ENCODE data around the gene SYT2. TPM values are rescaled to one million over a fixed set of nuclear protein-coding genes. Genes with fewer than 3 reads are reported as not detected.
A peak's percentile ranks its signal among the peaks of the same experiment; 100 is the strongest.

The SYT2 gene
- total and polyA plus RNA-seq, 5 donors from 2014 or later, result 0.05 TPM; not detected in 3

GRCh38 chr1:202590975-202591411, 119.3 kb downstream of the SYT2 start:
- ATAC-seq (ENCODE audit: low read depth in 2 of 2), result no peak

GRCh38 chr1:202590126-202590525, 120.1 kb downstream of the SYT2 start:
- ATAC-seq (ENCODE audit: low read depth in 2 of 2) (no peak), DNase-seq (no peak)
- Histone ChIP-seq H3K27me3 (ENCODE audit: control insufficient read depth, insufficient read depth, low read length) (no peaks in the 10 kb centered on the region), H3K4me1 (ENCODE audit: control insufficient read depth, insufficient read depth, low read length, poor library complexity, severe bottlenecking) (no peaks in the 10 kb centered on the region), H3K9me3 (ENCODE audit: control insufficient read depth in 2 of 2, low read length in 2 of 2) (no peaks in the 10 kb centered on the region), H3K27ac (ENCODE audit: insufficient read depth, low read length, poor library complexity, severe bottlenecking) (no peak overlapping the region), H3K36me3 (ENCODE audit: control insufficient read depth, insufficient read depth, low read length) (no peaks in the 10 kb centered on the region), H3K4me3 (ENCODE audit: low read depth, low read length) (no peak overlapping the region)
- no peaks in the 10 kb centered on the region for H3K4me1 Mint-ChIP-seq
- no peaks in the 10 kb centered on the region for H3K9me3 Mint-ChIP-seq
- no peak overlapping the region for H3K27ac Mint-ChIP-seq
- no peaks in the 10 kb centered on the region for H3K27me3 Mint-ChIP-seq
- peaks cover 13% of the 10 kb centered on the region for H3K36me3 Mint-ChIP-seq
- no peak overlapping the region for H3K4me3 Mint-ChIP-seq

More at GRCh38 chr1:202590975-202591411, 119.3 kb downstream of the SYT2 start:
- H3K27me3 ChIP-seq (ENCODE audit: control insufficient read depth, insufficient read depth, low read length), result no peaks in the 10 kb centered on the region
- Mint-ChIP-seq H3K4me3 (no peak overlapping the region), H3K27ac (no peak overlapping the region), H3K4me1 (no peaks in the 10 kb centered on the region), H3K36me3 (peaks cover 13% of the 10 kb centered on the region), H3K27me3 (no peaks in the 10 kb centered on the region), H3K9me3 (no peaks in the 10 kb centered on the region)
- no peak overlapping the region for H3K27ac ChIP-seq (ENCODE audit: insufficient read depth, low read length, poor library complexity, severe bottlenecking)
- H3K4me3 ChIP-seq (ENCODE audit: low read depth, low read length), result no peak overlapping the region
- no peaks in the 10 kb centered on the region for H3K36me3 ChIP-seq (ENCODE audit: control insufficient read depth, insufficient read depth, low read length)
- no peaks in the 10 kb centered on the region for H3K9me3 ChIP-seq (ENCODE audit: control insufficient read depth in 2 of 2, low read length in 2 of 2)
- no peaks in the 10 kb centered on the region for H3K4me1 ChIP-seq (ENCODE audit: control insufficient read depth, insufficient read depth, low read length, poor library complexity, severe bottlenecking)
- no peak for DNase-seq

- no peaks in the 10 kb centered on the region for H3K9me3 Mint-ChIP-seq
- Histone ChIP-seq H3K27ac (ENCODE audit: insufficient read depth, low read length, poor library complexity, severe bottlenecking) (no peak overlapping the region), H3K9me3 (ENCODE audit: control insufficient read depth in 2 of 2, low read length in 2 of 2) (no peaks in the 10 kb centered on the region), H3K4me1 (ENCODE audit: control insufficient read depth, insufficient read depth, low read length, poor library complexity, severe bottlenecking) (no peaks in the 10 kb centered on the region), H3K4me3 (ENCODE audit: low read depth, low read length) (no peak overlapping the region), H3K36me3 (ENCODE audit: control insufficient read depth, insufficient read depth, low read length) (peaks cover 3% of the 10 kb centered on the region), H3K27me3 (ENCODE audit: control insufficient read depth, insufficient read depth, low read length) (no peaks in the 10 kb centered on the region)
- H3K36me3 Mint-ChIP-seq, result peaks cover 13% of the 10 kb centered on the region
- no peak overlapping the region for H3K4me3 Mint-ChIP-seq
- ATAC-seq (ENCODE audit: low read depth in 2 of 2) (no peak), DNase-seq (no peak)
- no peaks in the 10 kb centered on the region for H3K27me3 Mint-ChIP-seq
- no peaks in the 10 kb centered on the region for H3K4me1 Mint-ChIP-seq
- no peak overlapping the region for H3K27ac Mint-ChIP-seq
Measured at GRCh38 chr1:202589190-202589930, 120.9 kb downstream of the SYT2 start.

GRCh38 chr1:202588503-202589189, 121.6 kb downstream of the SYT2 start:
- H3K9me3 ChIP-seq (ENCODE audit: control insufficient read depth in 2 of 2, low read length in 2 of 2), result no peaks in the 10 kb centered on the region
- peaks cover 17% of the 10 kb centered on the region for H3K36me3 Mint-ChIP-seq

GRCh38 chr1:202587859-202588485, 122.3 kb downstream of the SYT2 start:
- ATAC-seq (ENCODE audit: low read depth in 2 of 2) (no peak), DNase-seq (no peak)
- H3K9me3 ChIP-seq (ENCODE audit: control insufficient read depth in 2 of 2, low read length in 2 of 2), result no peaks in the 10 kb centered on the region
- peaks cover 3% of the 10 kb centered on the region for H3K36me3 ChIP-seq (ENCODE audit: control insufficient read depth, insufficient read depth, low read length)
- Mint-ChIP-seq H3K27me3 (no peaks in the 10 kb centered on the region), H3K36me3 (peaks cover 17% of the 10 kb centered on the region), H3K4me3 (no peak overlapping the region), H3K27ac (peak overlapping the region in 1 of 3 donors; percentile 48), H3K9me3 (no peaks in the 10 kb centered on the region), H3K4me1 (no peaks in the 10 kb centered on the region)
- H3K27ac ChIP-seq (ENCODE audit: insufficient read depth, low read length, poor library complexity, severe bottlenecking), result no peak overlapping the region
- no peaks in the 10 kb centered on the region for H3K4me1 ChIP-seq (ENCODE audit: control insufficient read depth, insufficient read depth, low read length, poor library complexity, severe bottlenecking)
- H3K4me3 ChIP-seq (ENCODE audit: low read depth, low read length), result no peak overlapping the region
- H3K27me3 ChIP-seq (ENCODE audit: control insufficient read depth, insufficient read depth, low read length), result no peaks in the 10 kb centered on the region

More at GRCh38 chr1:202588503-202589189, 121.6 kb downstream of the SYT2 start:
- DNase-seq (no peak), ATAC-seq (ENCODE audit: low read depth in 2 of 2) (no peak)
- Histone ChIP-seq H3K27ac (ENCODE audit: insufficient read depth, low read length, poor library complexity, severe bottlenecking) (no peak overlapping the region), H3K4me3 (ENCODE audit: low read depth, low read length) (no peak overlapping the region), H3K4me1 (ENCODE audit: control insufficient read depth, insufficient read depth, low read length, poor library complexity, severe bottlenecking) (no peaks in the 10 kb centered on the region), H3K27me3 (ENCODE audit: control insufficient read depth, insufficient read depth, low read length) (no peaks in the 10 kb centered on the region), H3K36me3 (ENCODE audit: control insufficient read depth, insufficient read depth, low read length) (peaks cover 3% of the 10 kb centered on the region)
- no peak overlapping the region for H3K27ac Mint-ChIP-seq
- no peaks in the 10 kb centered on the region for H3K27me3 Mint-ChIP-seq
- H3K4me1 Mint-ChIP-seq, result no peaks in the 10 kb centered on the region
- no peak overlapping the region for H3K4me3 Mint-ChIP-seq
- no peaks in the 10 kb centered on the region for H3K9me3 Mint-ChIP-seq

- Mint-ChIP-seq H3K4me3 (no peak overlapping the region), H3K4me1 (no peaks in the 10 kb centered on the region)
- ATAC-seq (ENCODE audit: low read depth in 2 of 2), result no peak
Measured at GRCh38 chr1:202586871-202587270, 123.4 kb downstream of the SYT2 start.

GRCh38 chr1:202586018-202586821, 124.0 kb downstream of the SYT2 start:
- H3K36me3 ChIP-seq (ENCODE audit: control insufficient read depth, insufficient read depth, low read length), result peaks cover 7% of the 10 kb centered on the region
- peaks cover 28% of the 10 kb centered on the region for H3K36me3 Mint-ChIP-seq
- DNase-seq, result no peak
- no peaks in the 10 kb centered on the region for H3K27me3 Mint-ChIP-seq
- no peaks in the 10 kb centered on the region for H3K9me3 Mint-ChIP-seq
- H3K27ac ChIP-seq (ENCODE audit: insufficient read depth, low read length, poor library complexity, severe bottlenecking), result no peak overlapping the region
- H3K9me3 ChIP-seq (ENCODE audit: control insufficient read depth in 2 of 2, low read length in 2 of 2), result no peaks in the 10 kb centered on the region
- H3K27ac Mint-ChIP-seq, result no peak overlapping the region
- H3K4me1 Mint-ChIP-seq, result no peaks in the 10 kb centered on the region
- H3K4me1 ChIP-seq (ENCODE audit: control insufficient read depth, insufficient read depth, low read length, poor library complexity, severe bottlenecking), result no peaks in the 10 kb centered on the region
- no peaks in the 10 kb centered on the region for H3K27me3 ChIP-seq (ENCODE audit: control insufficient read depth, insufficient read depth, low read length)
- H3K4me3 Mint-ChIP-seq, result no peak overlapping the region
- ATAC-seq (ENCODE audit: low read depth in 2 of 2), result no peak
- H3K4me3 ChIP-seq (ENCODE audit: low read depth, low read length), result no peak overlapping the region

More at GRCh38 chr1:202586871-202587270, 123.4 kb downstream of the SYT2 start:
- Mint-ChIP-seq H3K27ac (no peak overlapping the region), H3K9me3 (no peaks in the 10 kb centered on the region), H3K27me3 (no peaks in the 10 kb centered on the region), H3K36me3 (peaks cover 23% of the 10 kb centered on the region)
- DNase-seq, result no peak
- Histone ChIP-seq H3K27me3 (ENCODE audit: control insufficient read depth, insufficient read depth, low read length) (no peaks in the 10 kb centered on the region), H3K4me1 (ENCODE audit: control insufficient read depth, insufficient read depth, low read length, poor library complexity, severe bottlenecking) (no peaks in the 10 kb centered on the region), H3K27ac (ENCODE audit: insufficient read depth, low read length, poor library complexity, severe bottlenecking) (no peak overlapping the region), H3K4me3 (ENCODE audit: low read depth, low read length) (no peak overlapping the region), H3K9me3 (ENCODE audit: control insufficient read depth in 2 of 2, low read length in 2 of 2) (no peaks in the 10 kb centered on the region), H3K36me3 (ENCODE audit: control insufficient read depth, insufficient read depth, low read length) (peaks cover 7% of the 10 kb centered on the region)

Data from CD4-positive, CD25-positive, alpha-beta regulatory T cell (primary cell).